C4-2B (cell line): ENCODE measurements around the gene ANKFY1.

Experiments used
- H3K27ac ChIP-seq: fragments of 450-650 bp; 2 replicates; pipeline ENCODE4 v1.5.1; 2017
- CTCF ChIP-seq: fragments of 450-650 bp; conservative IDR thresholded peaks from 2 replicates; pipeline ENCODE4 v1.5.1; 2017; ENCODE audit warnings: mild to moderate bottlenecking
- ZFX ChIP-seq: fragments of 450-650 bp; IDR thresholded peaks from 2 replicates; pipeline ENCODE4 v1.6.1; 2017

ANKFY1 gene

GRCh38 chr17:4232168-4232813 lies 31.5 kb downstream of the ANKFY1 start:
- H3K27ac ChIP-seq: no peak overlapping the region
- TF ChIP-seq ZFX: no peak
- no peak for TF ChIP-seq CTCF

GRCh38 chr17:4229627-4230541 lies 33.9 kb downstream of the ANKFY1 start:
- peak overlapping the region; percentile 26; the same call in 1 of the 2 replicates for H3K27ac ChIP-seq

GRCh38 chr17:4221899-4222659 lies 41.7 kb downstream of the ANKFY1 start:
- H3K27ac ChIP-seq: no peak overlapping the region
- TF ChIP-seq CTCF (no peak), ZFX (no peak)

More at GRCh38 chr17:4229627-4230541, 33.9 kb downstream of the ANKFY1 start:
- no peak for TF ChIP-seq ZFX
- TF ChIP-seq CTCF: no peak

- TF ChIP-seq ZFX (no peak), CTCF (no peak)
- H3K27ac ChIP-seq: no peak overlapping the region
Observed at GRCh38 chr17:4221163-4221562, 42.6 kb downstream of the ANKFY1 start.

- TF ChIP-seq CTCF: no peak
- TF ChIP-seq ZFX: no peak
- no peak overlapping the region for H3K27ac ChIP-seq
Observed at GRCh38 chr17:4220655-4221054, 43.1 kb downstream of the ANKFY1 start.

- TF ChIP-seq ZFX (no peak), CTCF (no peak)
Observed at GRCh38 chr17:4219241-4219640, 44.5 kb downstream of the ANKFY1 start.

More at GRCh38 chr17:4219241-4219640, 44.5 kb downstream of the ANKFY1 start:
- H3K27ac ChIP-seq: no peak overlapping the region
